Activated naive CD8-positive, alpha-beta T cell treated with anti-CD3 and anti-CD28 coated beads, Interleukin-2, amount 10 ng/mL, durations not matched to agents 7 days and 5 days (primary cell): ENCODE results near the gene NBPF19. TPM values are rescaled to one million over a fixed set of nuclear protein-coding genes. Genes with fewer than 3 reads are reported as not detected.
"Not testable (repeated sequence)": the region's sequence is repeated elsewhere in the genome, so short reads cannot be mapped to it uniquely, and the experiment has no call there.

Experiments
- ATAC-seq: fragments of 150-1000 bp; cut with Tn5 transposase; one replicate; pipeline ENCODE4 v1.10.0; 2021; ENCODE audit warnings: low read depth, moderate library complexity
- POLR2A ChIA-PET: fragments of 350-600 bp; sonication (Branson Sonifier 250); formaldehyde crosslinking; loops from one replicate; lab custom pipeline; 2021; ENCODE audit warnings: antibody characterized with exemption; lab: Charles Lee
- DNase-seq: peaks from one replicate; pipeline ENCODE4 v3.0.0; 2021
- H3K27ac Mint-ChIP-seq: one replicate; pipeline ENCODE4 v1.8.0; 2022; ENCODE audit warnings: mild to moderate bottlenecking, mixed read lengths
- H3K27me3 Mint-ChIP-seq: one replicate; pipeline ENCODE4 v1.8.0; 2022; ENCODE audit warnings: mild to moderate bottlenecking, moderate library complexity, mixed read lengths
- H3K36me3 Mint-ChIP-seq: one replicate; pipeline ENCODE4 v1.8.0; 2021; ENCODE audit warnings: mild to moderate bottlenecking, mixed read lengths
- H3K4me1 Mint-ChIP-seq: one replicate; pipeline ENCODE4 v1.8.0; 2021; ENCODE audit warnings: mixed read lengths
- H3K4me3 Mint-ChIP-seq: one replicate; pipeline ENCODE4 v1.8.0; 2022; ENCODE audit warnings: mild to moderate bottlenecking, moderate library complexity, mixed read lengths
- H3K9me3 Mint-ChIP-seq: one replicate; pipeline ENCODE4 v1.8.0; 2021; ENCODE audit warnings: mixed read lengths
- total RNA-seq, 2 experiments: library from RNA; stranded (reverse); gene quantifications; one replicate each; pipeline ENCODE4 v1.2.3, GENCODE V29; 2021

The NBPF19 gene, protein sequence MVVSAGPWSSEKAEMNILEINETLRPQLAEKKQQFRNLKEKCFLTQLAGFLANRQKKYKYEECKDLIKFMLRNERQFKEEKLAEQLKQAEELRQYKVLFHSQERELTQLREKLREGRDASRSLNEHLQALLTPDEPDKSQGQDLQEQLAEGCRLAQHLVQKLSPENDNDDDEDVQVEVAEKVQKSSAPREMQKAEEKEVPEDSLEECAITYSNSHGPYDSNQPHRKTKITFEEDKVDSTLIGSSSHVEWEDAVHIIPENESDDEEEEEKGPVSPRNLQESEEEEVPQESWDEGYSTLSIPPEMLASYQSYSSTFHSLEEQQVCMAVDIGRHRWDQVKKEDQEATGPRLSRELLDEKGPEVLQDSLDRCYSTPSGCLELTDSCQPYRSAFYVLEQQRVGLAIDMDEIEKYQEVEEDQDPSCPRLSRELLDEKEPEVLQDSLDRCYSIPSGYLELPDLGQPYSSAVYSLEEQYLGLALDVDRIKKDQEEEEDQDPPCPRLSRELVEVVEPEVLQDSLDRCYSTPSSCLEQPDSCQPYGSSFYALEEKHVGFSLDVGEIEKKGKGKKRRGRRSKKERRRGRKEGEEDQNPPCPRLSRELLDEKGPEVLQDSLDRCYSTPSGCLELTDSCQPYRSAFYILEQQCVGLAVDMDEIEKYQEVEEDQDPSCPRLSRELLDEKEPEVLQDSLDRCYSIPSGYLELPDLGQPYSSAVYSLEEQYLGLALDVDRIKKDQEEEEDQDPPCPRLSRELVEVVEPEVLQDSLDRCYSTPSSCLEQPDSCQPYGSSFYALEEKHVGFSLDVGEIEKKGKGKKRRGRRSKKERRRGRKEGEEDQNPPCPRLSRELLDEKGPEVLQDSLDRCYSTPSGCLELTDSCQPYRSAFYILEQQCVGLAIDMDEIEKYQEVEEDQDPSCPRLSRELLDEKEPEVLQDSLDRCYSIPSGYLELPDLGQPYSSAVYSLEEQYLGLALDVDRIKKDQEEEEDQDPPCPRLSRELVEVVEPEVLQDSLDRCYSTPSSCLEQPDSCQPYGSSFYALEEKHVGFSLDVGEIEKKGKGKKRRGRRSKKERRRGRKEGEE (N-terminal part only)
- 10 to 100 TPM; 56.6 to 61.3 TPM for total RNA-seq

GRCh38 chr1:149474745-149475144 lies at the start of gene NBPF19:
Gene NBPF19, plus strand, starts transcription at chr1:149475045. Its CDS starts 888 bp downstream, at chr1:149475933.
- H3K36me3 Mint-ChIP-seq, POLR2A ChIA-PET, H3K4me1 Mint-ChIP-seq, H3K4me3 Mint-ChIP-seq, H3K27me3 Mint-ChIP-seq, DNase-seq, H3K27ac Mint-ChIP-seq, H3K9me3 Mint-ChIP-seq, ATAC-seq: not testable (repeated sequence)

- H3K9me3 Mint-ChIP-seq, H3K4me1 Mint-ChIP-seq, H3K27me3 Mint-ChIP-seq, ATAC-seq, POLR2A ChIA-PET, DNase-seq, H3K36me3 Mint-ChIP-seq, H3K4me3 Mint-ChIP-seq, H3K27ac Mint-ChIP-seq: not testable (repeated sequence)
Observed at GRCh38 chr1:149428317-149428716, 46.5 kb upstream of the NBPF19 start.

DNA sequence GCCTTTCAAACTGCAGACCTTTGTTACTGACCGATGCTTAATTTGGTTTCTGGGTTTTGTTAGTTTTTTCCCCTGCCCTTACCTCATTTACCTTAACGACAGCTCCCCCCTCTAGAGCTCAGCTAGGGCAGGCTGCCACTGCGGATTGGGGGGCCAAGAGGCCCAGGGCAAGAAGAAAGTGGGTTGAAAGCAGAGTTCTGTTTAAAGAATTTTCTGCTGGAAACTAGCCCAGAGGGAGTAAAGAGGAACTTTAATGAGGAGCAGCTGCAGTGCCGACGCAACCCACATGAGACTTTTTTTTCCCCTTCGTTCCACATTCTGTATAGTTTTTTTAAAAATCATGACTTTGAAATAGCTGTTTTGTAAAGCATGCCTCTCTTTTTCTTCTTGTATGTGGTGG lies 29.4 kb upstream of the NBPF19 start:
- H3K27me3 Mint-ChIP-seq, H3K36me3 Mint-ChIP-seq, DNase-seq, POLR2A ChIA-PET, ATAC-seq, H3K9me3 Mint-ChIP-seq, H3K27ac Mint-ChIP-seq, H3K4me1 Mint-ChIP-seq: not testable (repeated sequence)
- peak overlapping the region; percentile 22 for H3K4me3 Mint-ChIP-seq

GRCh38 chr1:149452196-149452595 lies 22.6 kb upstream of the NBPF19 start:
- DNase-seq, H3K27me3 Mint-ChIP-seq, H3K4me1 Mint-ChIP-seq, H3K27ac Mint-ChIP-seq, H3K9me3 Mint-ChIP-seq, ATAC-seq, H3K36me3 Mint-ChIP-seq, POLR2A ChIA-PET, H3K4me3 Mint-ChIP-seq: not testable (repeated sequence)

GRCh38 chr1:149452652-149453051 lies 22.2 kb upstream of the NBPF19 start:
- POLR2A ChIA-PET, DNase-seq, H3K36me3 Mint-ChIP-seq: not testable (repeated sequence)

DNA sequence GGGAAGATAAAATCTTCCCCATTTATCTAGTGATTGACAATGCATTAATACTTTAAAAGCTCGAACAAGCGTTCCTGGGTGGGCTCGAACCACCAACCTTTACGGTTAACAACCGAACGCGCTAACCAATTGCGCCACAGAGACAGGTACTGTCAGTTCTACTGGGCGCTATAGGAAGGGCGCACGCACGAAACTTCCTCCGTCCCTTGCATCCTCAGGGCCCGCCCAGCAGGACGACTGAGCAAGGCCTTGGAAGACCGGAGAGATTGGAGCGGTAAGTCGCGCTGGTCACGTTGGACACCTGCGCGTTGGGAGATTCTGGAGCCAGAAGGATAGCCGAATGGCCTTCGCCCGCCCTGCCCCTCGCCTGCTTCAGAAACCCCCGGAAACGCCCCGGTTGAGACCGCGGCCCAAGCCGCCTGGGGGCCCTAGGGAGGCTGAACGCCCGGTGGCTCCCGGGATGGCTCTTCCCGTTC lies 83.5 kb downstream of the NBPF19 start:
- H3K9me3 Mint-ChIP-seq, ATAC-seq, POLR2A ChIA-PET, H3K36me3 Mint-ChIP-seq, H3K27me3 Mint-ChIP-seq, H3K4me1 Mint-ChIP-seq: not testable (repeated sequence)
- Mint-ChIP-seq H3K4me3 (peak overlapping the region; percentile 86), H3K27ac (peak overlapping the region; percentile 78)
- peak; percentile 74 for DNase-seq

More at GRCh38 chr1:149452652-149453051, 22.2 kb upstream of the NBPF19 start:
- H3K27me3 Mint-ChIP-seq, ATAC-seq, H3K9me3 Mint-ChIP-seq, H3K27ac Mint-ChIP-seq, H3K4me1 Mint-ChIP-seq, H3K4me3 Mint-ChIP-seq: not testable (repeated sequence)

DNA sequence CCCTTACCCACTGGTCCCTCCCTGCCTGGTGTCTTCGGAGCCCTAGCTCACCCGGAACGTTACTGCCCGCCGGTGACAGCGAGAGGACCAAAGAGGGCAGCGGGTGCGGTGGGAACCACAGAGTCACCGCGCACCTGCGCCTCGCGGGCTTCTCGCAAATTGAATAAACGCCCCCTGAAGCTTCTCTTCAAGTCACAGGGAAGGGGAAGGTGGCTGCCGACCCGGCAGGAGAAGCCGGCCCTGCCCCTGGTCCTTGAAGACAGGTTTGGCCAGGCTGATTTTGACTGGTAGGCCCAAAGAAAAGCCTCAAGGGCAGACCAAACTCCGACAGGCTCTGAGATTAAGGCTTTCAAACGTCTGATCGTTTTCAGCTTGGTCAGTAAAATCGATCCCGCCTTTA lies 87.0 kb downstream of the NBPF19 start:
- H3K27me3 Mint-ChIP-seq, ATAC-seq, DNase-seq, H3K36me3 Mint-ChIP-seq, POLR2A ChIA-PET, H3K27ac Mint-ChIP-seq, H3K4me1 Mint-ChIP-seq, H3K4me3 Mint-ChIP-seq, H3K9me3 Mint-ChIP-seq: not testable (repeated sequence)

DNA sequence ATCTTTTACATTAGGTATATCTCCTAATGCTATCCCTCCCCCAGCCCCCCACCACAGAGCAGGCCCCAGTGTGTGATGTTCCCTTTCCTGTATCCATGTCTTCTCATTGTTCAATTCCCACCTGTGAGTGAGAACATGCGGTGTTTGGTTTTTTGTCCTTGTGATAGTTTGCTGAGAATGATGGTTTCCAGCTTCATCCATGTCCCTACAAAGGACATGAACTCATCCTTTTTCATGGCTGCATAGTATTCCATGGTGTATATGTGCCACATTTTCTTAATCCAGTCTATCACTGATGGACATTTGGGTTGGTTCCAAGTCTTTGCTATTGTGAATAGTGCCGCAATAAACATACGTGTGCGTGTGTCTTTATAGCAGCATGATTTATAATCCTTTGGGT lies 90.6 kb downstream of the NBPF19 start:
- DNase-seq, H3K27ac Mint-ChIP-seq, ATAC-seq, H3K4me3 Mint-ChIP-seq, POLR2A ChIA-PET, H3K4me1 Mint-ChIP-seq, H3K36me3 Mint-ChIP-seq, H3K27me3 Mint-ChIP-seq, H3K9me3 Mint-ChIP-seq: not testable (repeated sequence)

DNA sequence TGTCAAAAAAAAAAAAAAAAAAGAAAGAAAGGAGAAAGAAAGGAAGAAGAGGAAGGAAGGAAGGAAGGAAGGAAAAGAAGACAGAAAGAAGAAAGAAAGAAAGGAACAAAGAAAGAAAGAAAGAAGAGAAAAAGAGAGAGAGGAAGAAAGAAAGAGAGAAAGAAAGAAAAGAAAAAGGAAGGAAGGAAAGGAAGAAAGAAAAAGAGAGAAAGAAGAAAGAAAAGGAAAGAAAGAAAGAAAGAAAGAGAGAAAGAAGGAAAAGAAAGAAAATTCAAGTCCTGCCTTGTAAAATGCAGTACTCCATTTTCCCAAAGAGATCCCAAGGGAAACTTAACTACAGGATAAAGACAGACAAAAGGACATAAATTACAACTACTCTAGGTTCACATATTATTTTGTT lies 97.9 kb downstream of the NBPF19 start:
- H3K4me1 Mint-ChIP-seq, POLR2A ChIA-PET, ATAC-seq, H3K4me3 Mint-ChIP-seq, H3K27ac Mint-ChIP-seq, H3K36me3 Mint-ChIP-seq, DNase-seq, H3K27me3 Mint-ChIP-seq, H3K9me3 Mint-ChIP-seq: not testable (repeated sequence)

GRCh38 chr1:149585592-149585991 lies 110.7 kb downstream of the NBPF19 start:
- H3K27ac Mint-ChIP-seq, result peak overlapping the region; percentile 33

More at GRCh38 chr1:149585592-149585991, 110.7 kb downstream of the NBPF19 start:
- H3K27me3 Mint-ChIP-seq, H3K4me3 Mint-ChIP-seq, POLR2A ChIA-PET, ATAC-seq, H3K4me1 Mint-ChIP-seq, H3K36me3 Mint-ChIP-seq, H3K9me3 Mint-ChIP-seq: not testable (repeated sequence)
- peak; percentile 37 for DNase-seq

Other genes starting within 250 kb of the NBPF19 start
- 1 to 10 TPM; 1.2 to 3.9 TPM for gene PPIAL4C, start 108.8 kb downstream of the NBPF19 start, total RNA-seq